HAP-1 (cell line): ENCODE results near the gene P3H3.

Experiments used
- DNase-seq, 2 experiments: peaks; one replicate each; pipeline ENCODE4 v3.0.0-alpha.2; 2016 to 2020; ENCODE audit warnings: low spot score in 2 of 2
- H3K27me3 ChIP-seq: fragments of 250-450 bp; sonication (Bioruptor Pico); 2 replicates; pipeline ENCODE4 v1.5.1; 2020; ENCODE audit warnings: low read depth, mild to moderate bottlenecking, moderate library complexity
- H3K36me3 ChIP-seq: fragments of 250-450 bp; sonication (Bioruptor Pico); replicated peaks from 2 replicates; pipeline ENCODE4 v1.5.1; 2020; ENCODE audit warnings: mild to moderate bottlenecking
- H3K4me1 ChIP-seq: fragments of 250-450 bp; sonication (Bioruptor Pico); 2 replicates; pipeline ENCODE4 v1.5.1; 2020; ENCODE audit warnings: mild to moderate bottlenecking
- H3K4me3 ChIP-seq: fragments of 250-450 bp; sonication (Bioruptor Pico); 2 replicates; pipeline ENCODE4 v1.5.1; 2020; ENCODE audit warnings: mild to moderate bottlenecking, moderate library complexity
- H3K9me3 ChIP-seq: fragments of 250-450 bp; sonication (Bioruptor Pico); 2 replicates; pipeline ENCODE4 v1.5.1; 2020; ENCODE audit warnings: mild to moderate bottlenecking, moderate library complexity
- in situ Hi-C: fragments of 300-500 bp; cut with MboI; formaldehyde crosslinking; loops from 3 replicates; pipeline ENCODE4 v1.14.3; 2020; ENCODE audit warnings: low sequenced_read_pairs, inconsistent platforms, mixed read lengths

The P3H3 gene

GRCh38 chr12:6788972-6789924 is 39.0 kb upstream of the P3H3 start, which contains the start of gene CD4:
Gene CD4, plus strand, starts transcription at chr12:6789528. Its CDS starts 10,611 bp downstream, at chr12:6800139.
- Histone ChIP-seq H3K9me3 (no peaks in the 10 kb centered on the region), H3K4me3 (no peak within 1 kb of the TSS), H3K4me1 (0 out of 2 replicates have a peak, but pooled peaks cover 5% of the 10 kb centered on the region), H3K36me3 (no peaks in the 10 kb centered on the region), H3K27me3 (peaks cover 5% of the 10 kb centered on the region; the same call in 1 of the 2 replicates)
- no peak for DNase-seq
- in situ Hi-C loops: no loop called here

GRCh38 chr12:6790496-6791150 is 37.6 kb upstream of the P3H3 start:
- peaks cover 5% of the 10 kb centered on the region; the same call in 1 of the 2 replicates for H3K27me3 ChIP-seq
- no peak for DNase-seq
- 0 out of 2 replicates have a peak, but pooled peaks cover 5% of the 10 kb centered on the region for H3K4me1 ChIP-seq
- in situ Hi-C loops: no loop called here
- H3K9me3 ChIP-seq: no peaks in the 10 kb centered on the region
- no peak overlapping the region for H3K4me3 ChIP-seq
- no peaks in the 10 kb centered on the region for H3K36me3 ChIP-seq

GRCh38 chr12:6791931-6792520 is 36.2 kb upstream of the P3H3 start:
- no peaks in the 10 kb centered on the region for H3K9me3 ChIP-seq
- no peaks in the 10 kb centered on the region for H3K4me1 ChIP-seq
- peaks cover 5% of the 10 kb centered on the region; the same call in 1 of the 2 replicates for H3K27me3 ChIP-seq
- no peak overlapping the region for H3K4me3 ChIP-seq
- DNase-seq: no peak
- H3K36me3 ChIP-seq: no peaks in the 10 kb centered on the region
- in situ Hi-C loops: no loop called here

- peaks cover 5% of the 10 kb centered on the region; the same call in 1 of the 2 replicates for H3K27me3 ChIP-seq
- H3K9me3 ChIP-seq: no peaks in the 10 kb centered on the region
- in situ Hi-C loops: no loop called here
- H3K4me3 ChIP-seq: no peak overlapping the region
- no peaks in the 10 kb centered on the region for H3K36me3 ChIP-seq
- no peaks in the 10 kb centered on the region for H3K4me1 ChIP-seq
- DNase-seq: no peak
Measured at GRCh38 chr12:6792522-6793201, 35.5 kb upstream of the P3H3 start.

GRCh38 chr12:6795088-6795487 is 33.1 kb upstream of the P3H3 start:
- Histone ChIP-seq H3K4me1 (no peaks in the 10 kb centered on the region), H3K27me3 (peaks cover 5% of the 10 kb centered on the region; the same call in 1 of the 2 replicates), H3K36me3 (no peaks in the 10 kb centered on the region), H3K9me3 (no peaks in the 10 kb centered on the region), H3K4me3 (no peak overlapping the region)
- DNase-seq: no peak
- in situ Hi-C loops: no loop called here

- no peak for DNase-seq
- Histone ChIP-seq H3K4me1 (no peaks in the 10 kb centered on the region), H3K27me3 (peaks cover 5% of the 10 kb centered on the region; the same call in 1 of the 2 replicates), H3K9me3 (no peaks in the 10 kb centered on the region), H3K4me3 (no peak overlapping the region), H3K36me3 (no peaks in the 10 kb centered on the region)
- in situ Hi-C loops: no loop called here
Measured at GRCh38 chr12:6796576-6796975, 31.6 kb upstream of the P3H3 start.

- no peak for DNase-seq
- H3K27me3 ChIP-seq: no peaks in the 10 kb centered on the region
- H3K4me1 ChIP-seq: no peaks in the 10 kb centered on the region
- no peaks in the 10 kb centered on the region for H3K36me3 ChIP-seq
- H3K9me3 ChIP-seq: no peaks in the 10 kb centered on the region; the same call in 1 of the 2 replicates
- in situ Hi-C loops: no loop called here
- no peak overlapping the region for H3K4me3 ChIP-seq
Measured at GRCh38 chr12:6799147-6799546, 29.1 kb upstream of the P3H3 start.

- H3K9me3 ChIP-seq: no peaks in the 10 kb centered on the region; the same call in 1 of the 2 replicates
- no peaks in the 10 kb centered on the region for H3K36me3 ChIP-seq
- no peaks in the 10 kb centered on the region for H3K27me3 ChIP-seq
- no peaks in the 10 kb centered on the region for H3K4me1 ChIP-seq
- no peak overlapping the region for H3K4me3 ChIP-seq
- in situ Hi-C loops: no loop called here
- no peak for DNase-seq
Measured at GRCh38 chr12:6807170-6807569, 21.0 kb upstream of the P3H3 start.

GRCh38 chr12:6809056-6809455 is 19.2 kb upstream of the P3H3 start:
- no peaks in the 10 kb centered on the region for H3K9me3 ChIP-seq
- H3K27me3 ChIP-seq: peaks cover 4% of the 10 kb centered on the region; the same call in 1 of the 2 replicates
- no peaks in the 10 kb centered on the region for H3K36me3 ChIP-seq
- no peak for DNase-seq
- no peak overlapping the region for H3K4me3 ChIP-seq
- no peaks in the 10 kb centered on the region for H3K4me1 ChIP-seq
- in situ Hi-C loops: no loop called here

- DNase-seq: no peak
- in situ Hi-C loops: no loop called here
Measured at GRCh38 chr12:6810758-6811157, 17.4 kb upstream of the P3H3 start.

GRCh38 chr12:6813363-6813762 is 14.8 kb upstream of the P3H3 start:
- no peak for DNase-seq
- Histone ChIP-seq H3K4me1 (no peaks in the 10 kb centered on the region), H3K36me3 (no peaks in the 10 kb centered on the region), H3K9me3 (no peaks in the 10 kb centered on the region), H3K4me3 (no peak overlapping the region), H3K27me3 (peaks cover 4% of the 10 kb centered on the region; the same call in 1 of the 2 replicates)
- in situ Hi-C loops: no loop called here

More at GRCh38 chr12:6810758-6811157, 17.4 kb upstream of the P3H3 start:
- H3K4me1 ChIP-seq: no peaks in the 10 kb centered on the region
- H3K9me3 ChIP-seq: no peaks in the 10 kb centered on the region
- peaks cover 4% of the 10 kb centered on the region; the same call in 1 of the 2 replicates for H3K27me3 ChIP-seq
- no peaks in the 10 kb centered on the region for H3K36me3 ChIP-seq
- no peak overlapping the region for H3K4me3 ChIP-seq

GRCh38 chr12:6816598-6816997 is 11.6 kb upstream of the P3H3 start:
- H3K4me3 ChIP-seq: no peak overlapping the region
- H3K36me3 ChIP-seq: no peaks in the 10 kb centered on the region
- no peaks in the 10 kb centered on the region for H3K9me3 ChIP-seq
- in situ Hi-C loops: no loop called here
- H3K27me3 ChIP-seq: peaks cover 4% of the 10 kb centered on the region; the same call in 1 of the 2 replicates
- H3K4me1 ChIP-seq: peaks cover 4% of the 10 kb centered on the region
- DNase-seq: no peak

GRCh38 chr12:6817098-6817497 is 11.1 kb upstream of the P3H3 start:
- H3K27me3 ChIP-seq: peaks cover 4% of the 10 kb centered on the region; the same call in 1 of the 2 replicates
- in situ Hi-C loops: no loop called here
- no peak for DNase-seq

More at GRCh38 chr12:6817098-6817497, 11.1 kb upstream of the P3H3 start:
- Histone ChIP-seq H3K4me3 (no peak overlapping the region), H3K36me3 (no peaks in the 10 kb centered on the region), H3K4me1 (peaks cover 8% of the 10 kb centered on the region), H3K9me3 (no peaks in the 10 kb centered on the region)
